ENCODE data around the gene MYH2. TPM values are rescaled to one million over a fixed set of nuclear protein-coding genes. Genes with fewer than 3 reads are reported as not detected.

Gene MYH2
- total and polyA plus RNA-seq, 11 donors: 0.07 to 0.40 TPM; not detected in 9

DNA sequence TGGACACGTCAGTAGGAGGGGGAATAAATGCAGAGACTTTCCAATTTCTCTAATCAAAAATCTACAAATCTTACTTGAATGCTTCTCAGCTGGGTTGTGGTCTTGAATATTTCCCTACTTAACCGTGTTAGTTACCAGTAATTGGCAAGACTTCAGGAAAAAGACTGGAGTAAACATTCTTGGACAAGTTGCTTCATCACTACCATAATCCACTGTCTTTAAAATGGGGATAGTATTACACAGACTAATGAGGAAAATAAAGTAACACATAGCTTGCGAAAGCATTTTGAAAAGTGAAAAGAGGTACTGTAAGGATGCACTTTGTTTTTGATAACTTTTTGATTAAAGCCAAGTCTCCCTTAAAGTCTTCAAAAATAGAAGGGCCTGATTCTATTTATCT, 49.5 kb downstream of the MYH2 start:
- no peaks in the 10 kb centered on the region for H3K36me3 ChIP-seq
- H3K27ac ChIP-seq: no peak overlapping the region
- H3K9me3 ChIP-seq: no peaks in the 10 kb centered on the region
- H3K4me3 ChIP-seq: no peak overlapping the region
- no peaks in the 10 kb centered on the region for H3K4me1 ChIP-seq
- intact Hi-C loops (cut with DNase I): loop anchor here in 1 of 10 donors (10.0 kb wide), 1 partner anchor 65 kb away; no protein-coding TSS in a partner anchor
- no peaks in the 10 kb centered on the region for H3K27me3 ChIP-seq
- DNase-seq (no peak), ATAC-seq (no peak)
- WGBS, 4 donors: 76 to 83% (median 81%) methylated on average over 3 of the region's 3 CpGs
- TF ChIP-seq, protein P1, sequence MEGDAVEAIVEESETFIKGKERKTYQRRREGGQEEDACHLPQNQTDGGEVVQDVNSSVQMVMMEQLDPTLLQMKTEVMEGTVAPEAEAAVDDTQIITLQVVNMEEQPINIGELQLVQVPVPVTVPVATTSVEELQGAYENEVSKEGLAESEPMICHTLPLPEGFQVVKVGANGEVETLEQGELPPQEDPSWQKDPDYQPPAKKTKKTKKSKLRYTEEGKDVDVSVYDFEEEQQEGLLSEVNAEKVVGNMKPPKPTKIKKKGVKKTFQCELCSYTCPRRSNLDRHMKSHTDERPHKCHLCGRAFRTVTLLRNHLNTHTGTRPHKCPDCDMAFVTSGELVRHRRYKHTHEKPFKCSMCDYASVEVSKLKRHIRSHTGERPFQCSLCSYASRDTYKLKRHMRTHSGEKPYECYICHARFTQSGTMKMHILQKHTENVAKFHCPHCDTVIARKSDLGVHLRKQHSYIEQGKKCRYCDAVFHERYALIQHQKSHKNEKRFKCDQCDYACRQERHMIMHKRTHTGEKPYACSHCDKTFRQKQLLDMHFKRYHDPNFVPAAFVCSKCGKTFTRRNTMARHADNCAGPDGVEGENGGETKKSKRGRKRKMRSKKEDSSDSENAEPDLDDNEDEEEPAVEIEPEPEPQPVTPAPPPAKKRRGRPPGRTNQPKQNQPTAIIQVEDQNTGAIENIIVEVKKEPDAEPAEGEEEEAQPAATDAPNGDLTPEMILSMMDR (IDR thresholded peaks at IDR 0.05): no peak
- TF ChIP-seq POLR2A (IDR thresholded peaks at IDR 0.05): no peak

DNA sequence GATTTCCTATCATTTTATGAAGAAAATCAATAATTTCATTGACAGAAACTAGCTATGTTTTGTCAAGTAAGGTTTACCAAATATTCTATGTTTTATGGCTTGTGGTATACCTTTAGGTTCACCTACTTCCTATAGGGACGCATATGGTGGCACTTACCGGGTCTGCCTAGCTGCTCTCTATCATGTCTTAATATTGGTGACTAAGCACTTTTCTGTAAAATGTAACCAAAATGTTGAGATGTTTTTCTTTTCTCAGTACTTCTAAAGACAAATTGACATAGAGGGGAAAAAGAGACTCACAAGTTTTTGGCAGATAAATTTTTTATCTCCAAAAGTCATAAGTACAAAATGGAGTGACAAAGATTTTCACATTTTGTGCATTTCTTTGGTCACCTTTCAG, 57.5 kb downstream of the MYH2 start:
- H3K27ac ChIP-seq: no peak overlapping the region
- ATAC-seq (no peak), DNase-seq (no peak)
- intact Hi-C loops (cut with DNase I): loop anchor here in 1 of 10 donors (10.0 kb wide), 1 partner anchor 57 kb away; no protein-coding TSS in a partner anchor
- no peaks in the 10 kb centered on the region for H3K36me3 ChIP-seq
- peaks cover 0 to 46% (median 24%) of the 10 kb centered on the region in 12 donors for H3K9me3 ChIP-seq
- no peaks in the 10 kb centered on the region for H3K4me1 ChIP-seq
- no peak for TF ChIP-seq POLR2A (IDR thresholded peaks at IDR 0.05)
- TF ChIP-seq, protein P1 (IDR thresholded peaks at IDR 0.05): no peak
- no peak overlapping the region for H3K4me3 ChIP-seq
- H3K27me3 ChIP-seq: no peaks in the 10 kb centered on the region
- WGBS, 4 donors: 89 to 97% (median 95%) methylated on average over 2 of the region's 2 CpGs

DNA sequence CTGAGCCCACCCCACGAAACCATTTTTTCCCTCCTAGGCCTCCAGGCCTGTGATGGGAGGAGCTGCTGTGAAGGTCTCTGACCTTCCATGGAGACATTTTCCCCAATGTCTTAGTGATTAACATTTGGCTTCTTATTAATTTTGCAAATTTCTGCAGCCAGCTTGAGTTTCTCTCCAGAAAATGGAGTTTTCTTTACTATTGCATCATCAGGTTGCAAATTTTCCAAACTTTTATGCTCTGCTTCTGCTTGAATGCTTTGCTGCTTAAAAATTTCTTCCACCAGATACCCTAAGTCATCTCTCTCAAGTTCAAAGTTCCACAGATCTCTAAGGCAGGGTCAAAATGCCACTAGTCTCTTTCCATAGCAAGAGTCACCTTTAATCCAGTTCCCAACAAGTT, 67.2 kb downstream of the MYH2 start:
- Histone ChIP-seq H3K27me3 (no peaks in the 10 kb centered on the region), H3K9me3 (peaks cover 0 to 50% (median 22%) of the 10 kb centered on the region in 12 donors), H3K27ac (no peak overlapping the region), H3K4me1 (no peaks in the 10 kb centered on the region), H3K36me3 (no peaks in the 10 kb centered on the region), H3K4me3 (no peak overlapping the region)
- 56 to 72% (median 66%) methylated on average over 1 of the region's 1 CpG for WGBS, 4 donors
- TF ChIP-seq, protein P1 (IDR thresholded peaks at IDR 0.05): no peak
- no peak for TF ChIP-seq POLR2A (IDR thresholded peaks at IDR 0.05)
- DNase-seq (no peak), ATAC-seq (no peak)
- intact Hi-C loops (cut with DNase I): loop anchor here in 1 of 10 donors (10.0 kb wide), 1 partner anchor 63 kb away; the partner anchor contains the start of gene MYH2

DNA sequence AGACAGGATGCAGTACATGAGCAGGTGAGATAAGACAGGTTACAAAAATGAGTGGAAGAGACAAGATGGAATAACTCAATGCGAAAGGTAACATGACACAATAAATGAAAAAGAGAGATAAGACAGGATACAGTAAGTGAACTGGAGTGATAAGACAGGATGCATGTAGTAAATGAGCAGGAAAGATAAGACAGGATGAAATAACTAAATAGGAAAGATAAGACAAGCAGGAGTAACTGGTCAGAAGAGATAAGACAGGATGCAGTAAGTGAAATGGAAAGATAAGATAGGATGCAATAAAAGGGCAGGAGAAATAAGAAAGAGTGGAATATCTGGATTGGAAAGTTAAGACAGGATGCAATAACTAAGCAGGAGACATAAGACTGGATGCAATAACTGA, 71.8 kb downstream of the MYH2 start:
- peaks cover 0 to 14% (median 0%) of the 10 kb centered on the region in 12 donors for H3K9me3 ChIP-seq
- no peak for DNase-seq
- no peak for ATAC-seq
- no peaks in the 10 kb centered on the region for H3K36me3 ChIP-seq
- no peak overlapping the region for H3K4me3 ChIP-seq
- no peak overlapping the region for H3K27ac ChIP-seq
- WGBS, 4 donors: 20 to 30% (median 23%) methylated on average over 1 of the region's 1 CpG
- H3K27me3 ChIP-seq: no peaks in the 10 kb centered on the region
- TF ChIP-seq POLR2A (IDR thresholded peaks at IDR 0.05): no peak
- TF ChIP-seq, protein P1 (IDR thresholded peaks at IDR 0.05): no peak
- H3K4me1 ChIP-seq: no peaks in the 10 kb centered on the region
- intact Hi-C loops (cut with DNase I): no loop called here
